Neuron (in vitro differentiated cells): Measurements from ENCODE around the gene PPAT.
"Not testable (repeated sequence)": the region's sequence is repeated elsewhere in the genome, so short reads cannot be mapped to it uniquely, and the experiment has no call there.

ENCODE experiments used
- H2AFZ ChIP-seq: one replicate; pipeline ENCODE4 v1.6.1; 2013; ENCODE audit warnings: low read depth, mild to moderate bottlenecking, inconsistent platforms, low read length, moderate library complexity
- H3K27me3 ChIP-seq: one replicate; pipeline ENCODE4 v1.6.1; 2013; ENCODE audit warnings: low read length; ENCODE audit not compliant: insufficient read depth
- H3K36me3 ChIP-seq: one replicate; pipeline ENCODE4 v1.6.1; 2013; ENCODE audit warnings: low read length; ENCODE audit not compliant: insufficient read depth
- H3K4me1 ChIP-seq: one replicate; pipeline ENCODE4 v1.6.1; 2013; ENCODE audit warnings: low read length; ENCODE audit not compliant: insufficient read depth
- H3K4me3 ChIP-seq: 2 replicates; pipeline ENCODE4 v1.5.1; 2013; ENCODE audit warnings: mild to moderate bottlenecking, low read length, moderate library complexity
- H3K9me3 ChIP-seq: one replicate; pipeline ENCODE4 v1.6.1; 2013; ENCODE audit warnings: low read length

The PPAT gene

GRCh38 chr4:56435140-56435926, at the start of gene PPAT:
TSS of gene PPAT (minus strand) at chr4:56435615. CDS start at chr4:56435477, 138 bp downstream.
- Histone ChIP-seq H3K36me3 (no peaks in the 10 kb centered on the region), H3K4me3 (peak within 1 kb of the TSS; percentile 87), H2AFZ (peak within 1 kb of the TSS; percentile 41), H3K4me1 (peaks cover 20% of the 10 kb centered on the region), H3K27me3 (no peaks in the 10 kb centered on the region), H3K9me3 (no peaks in the 10 kb centered on the region)

DNA sequence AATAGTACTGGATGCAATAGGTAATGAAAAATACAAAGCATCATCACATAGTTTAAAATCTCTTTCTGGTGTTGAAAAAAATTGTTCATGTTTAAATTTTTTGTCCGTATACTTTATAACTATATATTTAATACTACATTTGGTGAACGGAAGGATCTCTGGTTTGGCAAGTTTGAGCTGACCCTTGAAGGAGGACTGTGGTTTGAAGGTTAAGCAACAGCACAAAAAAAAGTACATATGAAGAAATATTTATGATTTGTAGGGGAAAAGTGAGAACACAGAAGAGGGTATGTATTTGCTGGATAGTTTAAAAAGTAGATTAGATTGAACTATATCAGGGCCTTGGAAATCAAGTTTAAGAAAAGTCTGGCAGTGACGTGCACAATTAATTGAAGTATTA, 45.3 kb upstream of the PPAT start:
- peaks cover 82% of the 10 kb centered on the region for H3K36me3 ChIP-seq

DNA sequence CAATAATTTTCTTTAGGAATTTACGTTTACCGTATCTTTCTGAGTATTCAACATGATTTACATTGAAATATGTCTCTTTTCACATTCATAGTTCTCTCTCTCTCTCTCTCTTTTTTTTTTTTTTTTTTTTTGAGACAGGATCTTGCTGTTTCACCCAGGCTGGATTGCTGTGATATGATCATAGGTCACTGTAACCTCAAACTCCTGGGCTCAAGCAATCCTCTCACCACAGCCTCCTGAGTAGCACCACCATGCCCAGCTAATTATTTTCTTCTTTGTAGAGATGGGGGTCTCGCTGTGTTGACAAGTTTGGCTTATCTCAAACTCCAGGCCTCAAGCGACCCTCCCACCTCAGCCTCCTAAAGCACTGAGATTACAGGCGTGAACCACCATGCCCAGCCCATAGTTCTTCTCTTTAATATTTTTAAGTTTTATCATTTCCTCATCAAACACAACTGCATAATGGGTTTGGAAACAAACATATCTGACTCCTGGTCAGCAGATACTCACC, 41.8 kb upstream of the PPAT start:
- Histone ChIP-seq H3K36me3 (peaks cover 88% of the 10 kb centered on the region), H3K27me3 (no peaks in the 10 kb centered on the region), H3K4me3 (no peak overlapping the region), H3K9me3 (no peaks in the 10 kb centered on the region), H2AFZ (no peak overlapping the region), H3K4me1 (no peaks in the 10 kb centered on the region)

More for the DNA sequence above, 45.3 kb upstream of the PPAT start:
- H3K9me3 ChIP-seq: no peaks in the 10 kb centered on the region
- H2AFZ ChIP-seq: no peak overlapping the region
- no peaks in the 10 kb centered on the region for H3K4me1 ChIP-seq
- H3K4me3 ChIP-seq: no peak overlapping the region
- H3K27me3 ChIP-seq: no peaks in the 10 kb centered on the region

GRCh38 chr4:56475917-56476316, 40.5 kb upstream of the PPAT start:
- peaks cover 88% of the 10 kb centered on the region for H3K36me3 ChIP-seq
- no peak overlapping the region for H2AFZ ChIP-seq
- no peak overlapping the region for H3K4me3 ChIP-seq
- no peaks in the 10 kb centered on the region for H3K4me1 ChIP-seq
- no peaks in the 10 kb centered on the region for H3K9me3 ChIP-seq
- no peaks in the 10 kb centered on the region for H3K27me3 ChIP-seq

GRCh38 chr4:56469489-56470210, 34.2 kb upstream of the PPAT start:
- Histone ChIP-seq H3K4me3 (peak overlapping the region; percentile 66), H3K9me3 (no peaks in the 10 kb centered on the region), H2AFZ (no peak overlapping the region), H3K27me3 (no peaks in the 10 kb centered on the region), H3K4me1 (peaks cover 32% of the 10 kb centered on the region), H3K36me3 (peaks cover 50% of the 10 kb centered on the region)

- Histone ChIP-seq H3K4me3 (peak overlapping the region; percentile 66), H3K36me3 (peaks cover 41% of the 10 kb centered on the region), H3K4me1 (peaks cover 35% of the 10 kb centered on the region)
These were observed 32.6 kb upstream of the PPAT start for GRCh38 chr4:56468097-56468422.

GRCh38 chr4:56467284-56468096, 32.1 kb upstream of the PPAT start, which contains the start of gene SRP72:
TSS of gene SRP72 (plus strand) at chr4:56467617. CDS start at chr4:56467636, 19 bp downstream.
- peak within 1 kb of the TSS; percentile 66 for H3K4me3 ChIP-seq
- peak within 1 kb of the TSS; percentile 13 for H2AFZ ChIP-seq
- H3K9me3 ChIP-seq: no peaks in the 10 kb centered on the region
- no peaks in the 10 kb centered on the region for H3K27me3 ChIP-seq
- H3K4me1 ChIP-seq: peaks cover 35% of the 10 kb centered on the region
- H3K36me3 ChIP-seq: peaks cover 39% of the 10 kb centered on the region

More at GRCh38 chr4:56468097-56468422, 32.6 kb upstream of the PPAT start:
- Histone ChIP-seq H3K9me3 (no peaks in the 10 kb centered on the region), H3K27me3 (no peaks in the 10 kb centered on the region), H2AFZ (peak overlapping the region; percentile 13)

- Histone ChIP-seq H3K36me3 (peaks cover 39% of the 10 kb centered on the region), H3K4me1 (peaks cover 35% of the 10 kb centered on the region), H2AFZ (peak overlapping the region; percentile 13), H3K9me3 (no peaks in the 10 kb centered on the region), H3K4me3 (peak overlapping the region; percentile 66), H3K27me3 (no peaks in the 10 kb centered on the region)
These were observed 31.5 kb upstream of the PPAT start for GRCh38 chr4:56466910-56467283.

DNA sequence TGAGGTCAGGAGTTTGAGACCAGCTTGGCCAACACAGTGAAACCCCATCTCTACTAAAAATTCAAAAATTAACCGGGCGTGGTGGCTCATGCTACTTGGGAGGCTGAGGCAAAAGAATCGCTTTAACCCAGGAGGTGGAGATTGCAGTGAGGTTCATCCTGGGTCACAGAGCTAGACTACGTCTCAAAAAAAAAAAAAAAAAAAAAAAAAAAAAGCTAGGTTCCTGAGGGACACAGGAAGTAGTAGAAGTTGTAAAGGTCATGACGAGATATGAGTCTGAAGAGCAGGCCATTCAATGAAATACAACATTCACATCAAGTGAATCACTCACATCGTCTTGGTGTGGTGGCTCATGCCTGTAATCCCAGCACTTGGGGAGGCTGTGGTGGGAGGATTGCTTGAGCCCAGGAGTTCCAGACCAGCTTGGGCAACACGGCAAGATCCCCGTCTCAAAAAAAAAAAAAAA, 30.9 kb upstream of the PPAT start:
- H3K27me3 ChIP-seq, H2AFZ ChIP-seq, H3K9me3 ChIP-seq: not testable (repeated sequence)
- Histone ChIP-seq H3K36me3 (peaks cover 39% of the 10 kb centered on the region), H3K4me3 (peak overlapping the region; percentile 66), H3K4me1 (peaks cover 35% of the 10 kb centered on the region)

GRCh38 chr4:56465599-56466295, 30.3 kb upstream of the PPAT start:
- Histone ChIP-seq H2AFZ (no peak overlapping the region), H3K36me3 (peaks cover 41% of the 10 kb centered on the region), H3K4me1 (peaks cover 35% of the 10 kb centered on the region), H3K9me3 (no peaks in the 10 kb centered on the region), H3K4me3 (peak overlapping the region; percentile 66), H3K27me3 (no peaks in the 10 kb centered on the region)

- H3K4me3 ChIP-seq: no peak overlapping the region
These were observed 29.2 kb upstream of the PPAT start for GRCh38 chr4:56464581-56464980.

DNA sequence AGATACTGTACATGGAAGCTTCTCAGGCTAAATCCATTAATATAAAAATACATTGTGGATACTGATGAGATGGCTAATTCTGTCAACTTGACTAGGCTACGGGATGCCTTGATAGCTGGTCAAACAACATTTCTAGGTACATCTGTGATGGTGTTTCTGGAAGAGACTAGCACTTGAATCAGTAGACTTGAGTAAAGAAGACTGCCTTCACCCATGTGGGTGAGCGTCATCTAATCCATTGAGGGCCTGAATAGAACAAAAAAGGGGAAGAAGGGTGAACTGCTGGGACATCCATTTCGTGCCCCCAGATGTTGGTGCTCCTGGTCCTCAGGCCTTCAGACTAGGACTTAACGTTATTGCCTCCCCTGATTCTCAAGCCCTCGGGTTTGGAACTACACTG, 28.3 kb upstream of the PPAT start:
- H3K4me3 ChIP-seq: no peak overlapping the region
- H2AFZ ChIP-seq: no peak overlapping the region
- H3K27me3 ChIP-seq: no peaks in the 10 kb centered on the region
- H3K9me3 ChIP-seq: no peaks in the 10 kb centered on the region
- peaks cover 47% of the 10 kb centered on the region for H3K36me3 ChIP-seq
- peaks cover 24% of the 10 kb centered on the region for H3K4me1 ChIP-seq

More at GRCh38 chr4:56464581-56464980, 29.2 kb upstream of the PPAT start:
- Histone ChIP-seq H3K27me3 (no peaks in the 10 kb centered on the region), H3K4me1 (peaks cover 33% of the 10 kb centered on the region), H3K9me3 (no peaks in the 10 kb centered on the region), H3K36me3 (peaks cover 41% of the 10 kb centered on the region), H2AFZ (no peak overlapping the region)
